Superior temporal gyrus (tissue), 1 donor: Measurements from ENCODE around the gene FRS3.

Source experiments
- DNase-seq: peaks from one replicate; pipeline ENCODE4 v3.0.0-alpha.2; 2016; ENCODE audit errors: extremely low spot score

The FRS3 gene

DNA sequence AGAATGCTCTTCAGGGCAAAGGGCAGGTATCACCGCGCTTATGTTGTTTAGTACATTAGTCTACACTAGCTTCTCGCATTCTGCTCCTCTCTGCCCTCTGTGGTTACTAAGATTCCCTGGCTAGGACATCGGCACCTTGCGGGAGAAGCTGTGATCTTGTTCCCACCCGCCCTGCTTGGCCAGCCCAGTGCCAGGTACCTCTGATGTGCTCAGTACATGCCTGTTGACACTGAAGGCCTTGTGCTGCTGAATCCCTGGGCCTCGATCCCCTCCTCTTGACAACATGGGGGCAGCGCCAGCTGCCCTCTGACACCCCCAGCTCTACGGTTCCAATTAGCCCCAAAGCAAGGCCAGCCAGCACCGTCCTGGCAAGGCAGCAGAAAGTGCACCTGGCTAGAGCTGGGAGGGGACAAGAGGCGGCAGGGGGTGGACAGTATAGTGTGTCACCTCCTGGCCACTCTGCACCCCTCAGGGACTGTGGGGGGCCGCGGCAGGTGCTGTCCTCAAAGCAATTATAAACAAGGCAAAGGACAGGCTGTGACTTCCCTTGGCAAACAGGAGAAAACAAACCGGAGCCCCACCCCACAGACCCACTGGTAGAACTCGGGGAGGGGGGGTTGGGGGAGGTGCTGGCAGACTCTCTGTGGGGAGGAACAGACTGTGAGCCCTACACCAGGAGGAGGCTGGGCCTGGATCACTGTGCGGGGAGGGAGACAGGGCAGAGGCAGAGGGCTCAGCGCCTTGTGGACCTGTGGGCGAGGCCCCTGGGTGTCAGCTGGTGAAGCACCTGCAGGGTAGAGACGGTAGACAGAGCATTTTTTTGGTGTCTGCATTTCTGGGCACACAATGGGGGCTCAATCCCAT lies 51.4 kb downstream of the FRS3 start:
- DNase-seq: peak; percentile 51

DNA sequence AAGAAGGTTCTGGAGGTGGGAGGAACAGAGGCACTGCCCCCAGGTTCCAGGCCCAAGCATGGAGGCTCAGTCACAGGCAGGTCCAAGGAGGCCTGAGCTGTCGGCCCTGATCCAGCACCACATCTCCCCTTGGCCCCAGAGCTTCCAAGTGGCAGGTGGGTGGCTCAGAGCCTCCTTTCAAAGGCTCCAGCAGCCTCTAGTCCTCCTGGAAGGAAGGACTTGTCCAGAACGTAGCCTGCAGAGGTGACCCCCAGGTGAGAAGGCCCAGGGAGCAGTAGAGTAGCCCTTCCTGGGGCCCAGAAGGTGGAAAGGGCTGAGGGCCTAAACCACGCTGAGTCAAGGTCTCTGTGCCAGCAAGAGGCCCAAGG lies 52.0 kb downstream of the FRS3 start:
- no peak for DNase-seq

- no peak for DNase-seq
Observed at GRCh38 chr6:41726876-41727275, 52.8 kb downstream of the FRS3 start.

GRCh38 chr6:41724586-41725501 lies 54.9 kb downstream of the FRS3 start:
- DNase-seq: peak; percentile 9

- DNase-seq: peak; percentile 9
Observed at GRCh38 chr6:41724228-41724580, 55.5 kb downstream of the FRS3 start.

- peak; percentile 39 for DNase-seq
Observed at GRCh38 chr6:41723530-41724227, 56.0 kb downstream of the FRS3 start.

DNA sequence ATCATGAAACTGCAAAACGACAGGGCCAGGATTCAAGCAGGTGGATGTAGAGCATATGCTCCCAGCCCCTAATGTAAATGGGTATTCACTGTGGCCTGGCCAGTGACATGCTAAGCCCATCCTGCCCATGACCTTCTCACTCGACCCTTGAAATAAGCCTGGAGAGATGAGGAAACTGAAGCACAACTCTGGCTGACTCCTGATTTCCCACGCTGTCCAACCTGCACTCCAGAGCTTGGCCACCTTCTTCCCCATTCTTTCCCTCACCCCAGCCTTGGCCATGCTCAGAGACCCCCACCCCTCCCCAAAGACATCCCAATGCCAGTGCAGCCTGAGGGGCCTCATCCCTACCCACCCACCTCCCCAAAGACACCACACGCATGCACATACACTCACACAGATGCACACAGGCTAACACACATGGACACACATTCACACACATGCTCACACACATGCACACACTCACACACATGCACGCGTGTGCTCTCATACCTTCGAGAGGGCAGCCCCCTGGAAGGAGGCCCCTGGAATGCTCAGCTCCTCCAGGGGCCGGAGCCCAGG lies 56.7 kb downstream of the FRS3 start:
- DNase-seq: peak; percentile 11

GRCh38 chr6:41721414-41721813 lies 58.3 kb downstream of the FRS3 start:
- DNase-seq: peak; percentile 6

DNA sequence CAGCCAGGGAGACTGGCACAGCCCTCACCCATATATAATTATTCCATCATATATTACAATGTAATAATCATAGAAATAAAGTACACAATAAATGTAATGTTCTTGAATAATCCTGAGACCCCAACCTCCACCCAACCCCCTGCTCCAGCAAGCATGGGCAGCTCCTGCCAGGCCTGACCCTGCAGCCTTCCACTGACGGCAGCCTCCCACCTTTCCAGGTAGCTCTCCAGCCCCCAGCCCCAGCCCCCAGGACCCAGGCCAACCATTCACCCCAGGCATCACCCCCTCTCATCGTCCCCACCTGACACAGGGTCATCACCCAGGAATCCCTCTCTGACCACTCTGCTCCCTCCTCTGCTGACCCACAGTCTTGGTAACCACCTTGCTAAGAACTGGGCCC lies 58.9 kb downstream of the FRS3 start:
- no peak for DNase-seq

GRCh38 chr6:41720262-41720620 lies 59.5 kb downstream of the FRS3 start:
- DNase-seq: peak; percentile 4
